Neural progenitor cell (in vitro differentiated cells): ENCODE measurements around the gene KLHL20. TPM values are rescaled to one million over a fixed set of nuclear protein-coding genes. Genes with fewer than 3 reads are reported as not detected.
"Not testable (repeated sequence)": the region's sequence is repeated elsewhere in the genome, so short reads cannot be mapped to it uniquely, and the experiment has no call there.

ENCODE experiments used
- DNase-seq: peaks from one replicate; pipeline ENCODE4 v3.0.0-alpha.2; 2016; ENCODE audit warnings: low spot score
- H2AFZ ChIP-seq: fragments of 200-600 bp; sonication (generic); replicated peaks from 2 replicates; pipeline ENCODE4 v1.6.1; 2016; ENCODE audit warnings: antibody characterized with exemption
- H3F3A ChIP-seq: fragments of 200-600 bp; sonication (generic); 2 replicates; pipeline ENCODE4 v1.6.1; 2016; ENCODE audit warnings: antibody characterized with exemption, low read depth
- H3K27ac ChIP-seq: fragments of 200-600 bp; sonication (generic); 2 replicates; pipeline ENCODE4 v1.5.1; 2016; ENCODE audit warnings: mild to moderate bottlenecking
- H3K27me3 ChIP-seq: fragments of 200-600 bp; sonication (generic); 2 replicates; pipeline ENCODE4 v1.6.1; 2016; ENCODE audit warnings: mild to moderate bottlenecking, moderate library complexity
- H3K36me3 ChIP-seq: fragments of 200-600 bp; sonication (generic); 2 replicates; pipeline ENCODE4 v1.5.1; 2016
- H3K4me1 ChIP-seq: fragments of 200-600 bp; sonication (generic); 2 replicates; pipeline ENCODE4 v1.6.1; 2016; ENCODE audit warnings: mixed run types
- H3K4me2 ChIP-seq: fragments of 200-600 bp; sonication (generic); 2 replicates; pipeline ENCODE4 v1.6.1; 2016
- H3K4me3 ChIP-seq: fragments of 200-600 bp; sonication (generic); 2 replicates; pipeline ENCODE4 v1.5.1; 2016
- H3K79me2 ChIP-seq: fragments of 200-600 bp; sonication (generic); 2 replicates; pipeline ENCODE4 v1.6.1; 2016; ENCODE audit warnings: low read depth
- H3K9ac ChIP-seq: fragments of 200-600 bp; sonication (generic); 2 replicates; pipeline ENCODE4 v1.6.1; 2016
- H3K9me3 ChIP-seq: fragments of 200-600 bp; sonication (generic); 2 replicates; pipeline ENCODE4 v1.5.1; 2016; ENCODE audit warnings: low read depth
- H4K20me1 ChIP-seq: fragments of 200-600 bp; sonication (generic); 2 replicates; pipeline ENCODE4 v1.6.1; 2016; ENCODE audit warnings: low read depth
- H3K27ac Mint-ChIP-seq: 3 replicates; pipeline ENCODE4 v1.8.0; 2021; ENCODE audit warnings: mixed read lengths
- H3K27me3 Mint-ChIP-seq: 2 replicates; pipeline ENCODE4 v1.8.0; 2022; ENCODE audit warnings: low read depth, mild to moderate bottlenecking, inconsistent platforms, moderate library complexity, mixed read lengths; ENCODE audit not compliant: insufficient read depth
- H3K36me3 Mint-ChIP-seq: 3 replicates; pipeline ENCODE4 v1.8.0; 2021; ENCODE audit warnings: mixed read lengths
- H3K4me1 Mint-ChIP-seq: 3 replicates; pipeline ENCODE4 v1.8.0; 2021; ENCODE audit warnings: mixed read lengths
- H3K4me3 Mint-ChIP-seq: 3 replicates; pipeline ENCODE4 v1.8.0; 2021; ENCODE audit warnings: mild to moderate bottlenecking, moderate library complexity, mixed read lengths
- H3K9me3 Mint-ChIP-seq: 3 replicates; pipeline ENCODE4 v1.8.0; 2020; ENCODE audit warnings: mixed read lengths
- CTCF ChIP-seq: fragments of 200-600 bp; sonication (generic); IDR thresholded peaks from 2 replicates; pipeline ENCODE4 v1.5.1; 2017; ENCODE audit warnings: antibody characterized with exemption, mild to moderate bottlenecking
- EZH2 ChIP-seq: fragments of 200-600 bp; sonication (generic); IDR thresholded peaks from 2 replicates; pipeline ENCODE4 v1.6.1; 2017; ENCODE audit warnings: antibody characterized with exemption, mild to moderate bottlenecking, moderate library complexity
- EZH2phosphoT487 ChIP-seq: fragments of 200-600 bp; sonication (generic); IDR thresholded peaks from 2 replicates; pipeline ENCODE4 v1.6.1; 2017; ENCODE audit warnings: antibody characterized with exemption
- total RNA-seq: library from RNA; depleted of rRNA; stranded (reverse); fragments of >200 nt; gene quantifications from 2 replicates; pipeline ENCODE4 v1.2.3, GENCODE V29; 2015; ENCODE audit warnings: low replicate concordance

KLHL20 gene
- 27.0 and 30.4 TPM in 2 replicates for total RNA-seq

GRCh38 chr1:173714759-173715537 lies at the start of gene KLHL20:
Gene KLHL20, plus strand, starts transcription at chr1:173714981. Its CDS starts 1,063 bp downstream, at chr1:173716044.
- H3K9ac ChIP-seq = peak within 1 kb of the TSS; percentile 62
- H3K36me3 ChIP-seq = no peaks in the 10 kb centered on the region
- H3K4me3 ChIP-seq = peak within 1 kb of the TSS; percentile 89
- peaks cover 10% of the 10 kb centered on the region for H3K4me1 ChIP-seq
- no peaks in the 10 kb centered on the region for H4K20me1 ChIP-seq
- H3F3A ChIP-seq = peaks cover 13% of the 10 kb centered on the region
- peak; percentile 88 for DNase-seq
- peak; percentile 65 for TF ChIP-seq EZH2
- TF ChIP-seq EZH2phosphoT487 = no peak
- Mint-ChIP-seq H3K27me3 (peaks cover 6% of the 10 kb centered on the region), H3K4me1 (peaks cover 22% of the 10 kb centered on the region), H3K36me3 (no peaks in the 10 kb centered on the region), H3K27ac (peak within 1 kb of the TSS; percentile 97), H3K4me3 (peak within 1 kb of the TSS; percentile 98), H3K9me3 (no peaks in the 10 kb centered on the region)
- peak within 1 kb of the TSS; percentile 93 for H2AFZ ChIP-seq
- peak within 1 kb of the TSS; percentile 62 for H3K27ac ChIP-seq
- no peaks in the 10 kb centered on the region for H3K9me3 ChIP-seq
- peaks cover 35% of the 10 kb centered on the region for H3K27me3 ChIP-seq
- H3K4me2 ChIP-seq = peak within 1 kb of the TSS; percentile 91
- H3K79me2 ChIP-seq = peaks cover 29% of the 10 kb centered on the region

- no peaks in the 10 kb centered on the region for H3K9me3 Mint-ChIP-seq
- no peak overlapping the region for H3K27ac Mint-ChIP-seq
- Histone ChIP-seq H3K27me3 (no peaks in the 10 kb centered on the region), H3F3A (no peaks in the 10 kb centered on the region), H3K27ac (no peak overlapping the region), H3K36me3 (no peaks in the 10 kb centered on the region), H3K4me2 (no peak overlapping the region), H3K4me3 (no peak overlapping the region), H3K9ac (no peak overlapping the region), H4K20me1 (no peaks in the 10 kb centered on the region), H3K9me3 (no peaks in the 10 kb centered on the region), H2AFZ (no peak overlapping the region), H3K79me2 (no peaks in the 10 kb centered on the region), H3K4me1 (peaks cover 12% of the 10 kb centered on the region)
- no peaks in the 10 kb centered on the region for H3K36me3 Mint-ChIP-seq
- no peak overlapping the region for H3K4me3 Mint-ChIP-seq
- H3K27me3 Mint-ChIP-seq = peaks cover 4% of the 10 kb centered on the region
- no peak for DNase-seq
- H3K4me1 Mint-ChIP-seq = peaks cover 16% of the 10 kb centered on the region
- TF ChIP-seq EZH2 (no peak), CTCF (no peak), EZH2phosphoT487 (no peak)
Measured at GRCh38 chr1:173666646-173667045, 48.1 kb upstream of the KLHL20 start.

- DNase-seq = peak; percentile 83
- Histone ChIP-seq H3F3A (no peaks in the 10 kb centered on the region), H4K20me1 (no peaks in the 10 kb centered on the region), H3K27ac (no peak within 1 kb of the TSS), H3K9ac (no peak within 1 kb of the TSS), H3K36me3 (no peaks in the 10 kb centered on the region), H3K9me3 (no peaks in the 10 kb centered on the region), H3K4me1 (peaks cover 12% of the 10 kb centered on the region), H2AFZ (peak within 1 kb of the TSS; percentile 1), H3K79me2 (no peaks in the 10 kb centered on the region), H3K27me3 (no peaks in the 10 kb centered on the region), H3K4me3 (peak within 1 kb of the TSS; percentile 32), H3K4me2 (peak within 1 kb of the TSS; percentile 61)
- Mint-ChIP-seq H3K36me3 (no peaks in the 10 kb centered on the region), H3K4me3 (peak within 1 kb of the TSS; percentile 89), H3K4me1 (peaks cover 16% of the 10 kb centered on the region), H3K27me3 (peaks cover 4% of the 10 kb centered on the region), H3K27ac (peak within 1 kb of the TSS; percentile 97), H3K9me3 (no peaks in the 10 kb centered on the region)
- TF ChIP-seq EZH2 = no peak
- no peak for TF ChIP-seq EZH2phosphoT487
- no peak for TF ChIP-seq CTCF
Measured at GRCh38 chr1:173669491-173669941, 45.3 kb upstream of the KLHL20 start, which contains the start of gene ANKRD45. Gene ANKRD45, minus strand, starts transcription at chr1:173669851. Its CDS starts 10,433 bp downstream, at chr1:173659418.

- H4K20me1 ChIP-seq, H3K9ac ChIP-seq, H3K4me3 ChIP-seq, H3K27ac Mint-ChIP-seq, H3K4me3 Mint-ChIP-seq, DNase-seq, H3K36me3 Mint-ChIP-seq, H3K4me1 Mint-ChIP-seq, H3K27ac ChIP-seq, H3K79me2 ChIP-seq, H3K4me1 ChIP-seq, H3K27me3 Mint-ChIP-seq, H2AFZ ChIP-seq, H3K4me2 ChIP-seq, H3K9me3 ChIP-seq, H3F3A ChIP-seq, H3K27me3 ChIP-seq: not testable (repeated sequence)
- H3K9me3 Mint-ChIP-seq = peaks cover 15% of the 10 kb centered on the region
- peaks cover 21% of the 10 kb centered on the region for H3K36me3 ChIP-seq
Measured at GRCh38 chr1:173674496-173674895, 40.3 kb upstream of the KLHL20 start.

GRCh38 chr1:173680152-173680551 lies 34.6 kb upstream of the KLHL20 start:
- H3K36me3 Mint-ChIP-seq, H3K27me3 Mint-ChIP-seq, DNase-seq, H3F3A ChIP-seq, H3K27ac Mint-ChIP-seq, H3K4me1 Mint-ChIP-seq, H3K9me3 ChIP-seq, H2AFZ ChIP-seq, H3K4me3 Mint-ChIP-seq, H3K4me3 ChIP-seq, H3K4me2 ChIP-seq, H3K9ac ChIP-seq, H3K27ac ChIP-seq, H4K20me1 ChIP-seq, H3K27me3 ChIP-seq, H3K79me2 ChIP-seq, H3K4me1 ChIP-seq: not testable (repeated sequence)
- peaks cover 14% of the 10 kb centered on the region for H3K9me3 Mint-ChIP-seq
- peaks cover 16% of the 10 kb centered on the region for H3K36me3 ChIP-seq
